Body of pancreas (tissue), 4 donors: ENCODE data around the gene CS.

Experiments used
- POLR2A ChIP-seq, 3 donors: fragments of 450-650 bp; IDR thresholded peaks; one replicate each; pipeline ENCODE4 v1.6.1; 2016; ENCODE audit warnings: antibody characterized with exemption in 3 of 3, mild to moderate bottlenecking in 2 of 3
- TF ChIP-seq, protein P1 (sequence below), 7 experiments: fragments of 450-650 bp in 4 of 7; fragments of 200-600 bp in 3 of 7; sonication (generic) in 3 of 7; IDR thresholded peaks; one replicate each; pipeline ENCODE4 v1.5.1; 2016 to 2019; ENCODE audit warnings: antibody characterized with exemption in 7 of 7

DNA sequence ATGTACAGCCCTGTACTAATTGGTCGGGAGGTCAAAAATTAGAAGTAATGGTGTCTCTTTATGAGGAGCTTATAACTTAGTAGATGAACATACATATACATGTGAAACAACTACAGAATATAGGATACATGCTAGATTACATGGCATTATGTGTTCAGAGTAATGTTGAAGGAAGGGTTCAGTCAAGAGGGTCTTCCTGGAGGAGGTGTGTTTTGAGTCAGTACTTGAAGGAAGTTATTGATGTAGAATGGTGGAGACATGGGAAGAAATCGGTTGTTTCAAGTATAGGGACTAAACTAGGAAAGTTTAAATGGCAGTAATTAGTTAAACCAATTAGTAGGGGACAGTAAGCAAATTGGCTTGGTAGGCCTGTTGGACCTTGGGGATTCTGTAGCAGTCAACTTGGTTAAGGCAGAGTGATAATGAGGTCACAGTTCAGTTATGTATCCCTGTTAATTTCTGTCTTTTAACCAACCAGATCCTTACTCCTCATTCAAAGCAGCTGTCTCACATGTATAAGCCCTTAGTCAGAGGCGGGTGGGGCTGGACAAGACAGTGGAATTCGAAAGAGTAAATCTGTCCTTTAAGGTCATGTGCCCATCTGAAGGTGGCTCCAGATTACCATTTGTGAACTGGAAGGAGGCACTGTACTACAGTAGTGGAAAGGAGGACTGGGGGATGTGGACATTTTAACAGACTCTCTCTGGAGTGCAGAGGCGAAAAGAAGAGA lies 38.5 kb downstream of the CS start:
- TF ChIP-seq, protein P1, sequence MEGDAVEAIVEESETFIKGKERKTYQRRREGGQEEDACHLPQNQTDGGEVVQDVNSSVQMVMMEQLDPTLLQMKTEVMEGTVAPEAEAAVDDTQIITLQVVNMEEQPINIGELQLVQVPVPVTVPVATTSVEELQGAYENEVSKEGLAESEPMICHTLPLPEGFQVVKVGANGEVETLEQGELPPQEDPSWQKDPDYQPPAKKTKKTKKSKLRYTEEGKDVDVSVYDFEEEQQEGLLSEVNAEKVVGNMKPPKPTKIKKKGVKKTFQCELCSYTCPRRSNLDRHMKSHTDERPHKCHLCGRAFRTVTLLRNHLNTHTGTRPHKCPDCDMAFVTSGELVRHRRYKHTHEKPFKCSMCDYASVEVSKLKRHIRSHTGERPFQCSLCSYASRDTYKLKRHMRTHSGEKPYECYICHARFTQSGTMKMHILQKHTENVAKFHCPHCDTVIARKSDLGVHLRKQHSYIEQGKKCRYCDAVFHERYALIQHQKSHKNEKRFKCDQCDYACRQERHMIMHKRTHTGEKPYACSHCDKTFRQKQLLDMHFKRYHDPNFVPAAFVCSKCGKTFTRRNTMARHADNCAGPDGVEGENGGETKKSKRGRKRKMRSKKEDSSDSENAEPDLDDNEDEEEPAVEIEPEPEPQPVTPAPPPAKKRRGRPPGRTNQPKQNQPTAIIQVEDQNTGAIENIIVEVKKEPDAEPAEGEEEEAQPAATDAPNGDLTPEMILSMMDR (IDR thresholded peaks at IDR 0.05): no peak
- no peak for TF ChIP-seq POLR2A (IDR thresholded peaks at IDR 0.05)
